Heart right ventricle (tissue), 16 donors: Measurements from ENCODE around the gene TMEM115. TPM values are rescaled to one million over a fixed set of nuclear protein-coding genes. Genes with fewer than 3 reads are reported as not detected.

ENCODE experiments used
- ATAC-seq, 8 donors: fragments of 200-7000 bp; cut with Tn5 transposase; one replicate each; pipeline ENCODE4 v1.9.1; 2020; ENCODE audit warnings: mild to moderate bottlenecking in 8 of 8, moderate library complexity in 8 of 8, moderate number of reproducible peaks in 1 of 8
- DNase-seq, 2 donors: peaks; one replicate each; pipeline ENCODE4 v3.0.0-alpha.2; 2020
- H3K27ac ChIP-seq, 10 donors: fragments of 200-600 bp; sonication (generic) in 2 of 10; one replicate each; pipeline versions ENCODE4 v1.5.0 to v1.8.0; 2020 to 2022; ENCODE audit warnings: mild to moderate bottlenecking in 3 of 10
- H3K27me3 ChIP-seq, 7 donors: fragments of 200-600 bp; one replicate each; pipeline ENCODE4 v1.8.0; 2021 to 2022; ENCODE audit warnings: mild to moderate bottlenecking in 2 of 7
- H3K36me3 ChIP-seq, 9 donors: fragments of 200-600 bp; sonication (generic) in 1 of 9; one replicate each; pipeline versions ENCODE4 v1.5.0 to v1.8.0; 2020 to 2022; ENCODE audit warnings: mild to moderate bottlenecking in 2 of 9
- H3K4me1 ChIP-seq, 9 donors: fragments of 200-600 bp; sonication (generic) in 1 of 9; one replicate each; pipeline versions ENCODE4 v1.5.0 to v1.8.0; 2020 to 2022; ENCODE audit warnings: mild to moderate bottlenecking in 4 of 9
- H3K4me3 ChIP-seq, 10 donors: fragments of 200-600 bp; sonication (generic) in 2 of 10; one replicate each; pipeline versions ENCODE4 v1.5.0 to v1.8.0; 2020 to 2022; ENCODE audit warnings: mild to moderate bottlenecking in 7 of 10, moderate library complexity in 2 of 10
- H3K9me3 ChIP-seq, 11 donors: fragments of 200-600 bp in 10 of 11; sonication (generic) in 2 of 11; one replicate each; pipeline versions ENCODE4 v1.5.0 to v1.8.0; 2013 to 2022; ENCODE audit warnings: mild to moderate bottlenecking in 2 of 11, control low read depth in 1 of 11, moderate library complexity in 1 of 11
- WGBS, 2 donors: extraction: QIAGEN DNeasy Blood & Tissue Kit; methylation state at CpG; one replicate each; pipeline ENCODE4 v1.1.7; 2013; ENCODE audit warnings: inconsistent platforms in 1 of 2; 5-methylcytosine and 5-hydroxymethylcytosine counted together
- intact Hi-C, 10 donors: fragments of 100-400 bp; cut with DNase I; formaldehyde crosslinking; loops; one replicate each; pipeline versions ENCODE4 v1.11.1 to v1.14.2; 2022
- polyA plus RNA-seq, 2 donors: library from polyadenylated mRNA; stranded (reverse); fragments of 200-250 nt; gene quantifications; one replicate each; pipeline ENCODE4 v1.2.3, GENCODE V29; 2013
- total RNA-seq, 10 donors: library from RNA; stranded (reverse); fragmentation: NEBNext Ultra II Directional in 3 of 10; extraction: Animal tissue kit (Norgen Biotek cat#: 25700) in 3 of 10; gene quantifications; one replicate each; pipeline versions ENCODE4 v1.2.1 to v1.2.4, GENCODE V29; 2021 to 2023
- TF ChIP-seq, protein P1 (sequence below), 9 donors: fragments of 200-600 bp; sonication (generic) in 2 of 9; IDR thresholded peaks; one replicate each; pipeline versions ENCODE4 v1.5.0 to v1.8.0; 2021 to 2022; ENCODE audit warnings: antibody characterized with exemption in 9 of 9, mild to moderate bottlenecking in 5 of 9, moderate library complexity in 1 of 9
- donor health status: Arrhythmogenic right ventricular cardiomyopathy.
- donor health status: ischemic (EF 13 %, LVEDD 7.1; RV severe dilation, severe dysfunction).
- donor health status: healthy with polysubstance abuse.
- donor health status: DM: no; HTN: yes; CAD: no.
- donor health status: DM: no; HTN: no; CAD: no.
- donor health status: ischemic (EF 25% LVEDD 6.9; RV normal size, moderate dysfunction).
- donor health status: ischemic (EF 25% LVEDD 5.7; RV mildly dilated, moderate dysfunction).
- donor health status: healthy.
- donor health status: DM: yes; HTN: yes; CAD: no.
- donor health status: Ischemic cardiomyopathy.
- donor health status: ischemic (EF 35%, LVEDD 5.7; RV mildly dilated, moderate dysfunction).
- donor health status: nonischemic (EF 11% LVEDD 7.7; RV severe dilation, severe dysfunction).
- donor health status: DM: yes; HTN: yes; CAD: no.
- donor health status: PGD.
- donor health status: ischemic (EF 29% LVEDD 5.4; RV normal size, mild dysfunction).
- donor health status: nonischemic (EF 23%, LVEDD 6.1; RV moderate dilation, normal function).

TMEM115 gene
- total and polyA plus RNA-seq, 12 donors = 18.1 to 47.6 (median 24.2) TPM

DNA sequence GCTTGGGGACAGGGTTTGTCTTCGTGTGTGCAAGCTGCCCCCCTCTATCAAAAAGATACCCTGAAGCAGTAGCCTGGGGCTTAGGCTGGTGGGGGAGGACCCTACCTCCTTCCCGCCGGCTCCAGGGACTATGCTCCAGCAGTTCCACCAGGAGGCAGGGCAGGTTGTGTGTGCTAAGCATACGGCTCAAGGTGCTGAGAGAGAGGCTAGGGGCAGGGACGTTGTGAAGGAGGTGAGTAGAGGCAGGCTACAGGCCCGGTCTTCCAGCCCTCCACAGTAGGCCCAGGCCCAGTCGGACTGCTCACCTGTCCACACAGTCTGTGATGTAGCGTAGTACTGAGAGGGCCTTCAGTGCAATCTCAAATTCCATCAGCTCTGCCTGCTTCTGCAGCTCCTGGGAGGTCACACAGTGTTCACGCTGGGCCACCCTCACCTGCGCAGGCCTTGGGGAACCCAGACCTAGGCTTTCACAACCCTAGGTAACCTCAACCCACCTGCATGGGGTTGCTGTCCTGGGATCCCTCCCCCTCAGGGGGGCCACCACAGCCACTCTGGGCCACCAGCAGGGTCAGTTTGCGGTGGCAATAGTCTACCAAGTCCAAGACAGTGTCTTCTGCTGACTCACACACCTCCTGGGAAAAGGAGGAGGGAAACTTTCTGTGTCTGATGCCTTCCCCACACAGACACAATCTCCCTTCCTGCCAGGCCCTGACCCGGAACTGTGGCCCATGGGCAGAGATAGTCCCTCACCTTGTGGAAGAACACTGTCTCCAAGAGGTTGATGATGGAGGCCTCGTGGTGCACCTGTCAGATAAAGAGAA, 16.3 kb downstream of the TMEM115 start:
- 84 to 86% methylated on average over 13 of the region's 13 CpGs for WGBS, 2 donors
- intact Hi-C loops = loop anchor here in 1 of 10 donors (10.0 kb wide), 1 partner anchor 1092 kb away; no protein-coding TSS in a partner anchor
- no peak for DNase-seq

DNA sequence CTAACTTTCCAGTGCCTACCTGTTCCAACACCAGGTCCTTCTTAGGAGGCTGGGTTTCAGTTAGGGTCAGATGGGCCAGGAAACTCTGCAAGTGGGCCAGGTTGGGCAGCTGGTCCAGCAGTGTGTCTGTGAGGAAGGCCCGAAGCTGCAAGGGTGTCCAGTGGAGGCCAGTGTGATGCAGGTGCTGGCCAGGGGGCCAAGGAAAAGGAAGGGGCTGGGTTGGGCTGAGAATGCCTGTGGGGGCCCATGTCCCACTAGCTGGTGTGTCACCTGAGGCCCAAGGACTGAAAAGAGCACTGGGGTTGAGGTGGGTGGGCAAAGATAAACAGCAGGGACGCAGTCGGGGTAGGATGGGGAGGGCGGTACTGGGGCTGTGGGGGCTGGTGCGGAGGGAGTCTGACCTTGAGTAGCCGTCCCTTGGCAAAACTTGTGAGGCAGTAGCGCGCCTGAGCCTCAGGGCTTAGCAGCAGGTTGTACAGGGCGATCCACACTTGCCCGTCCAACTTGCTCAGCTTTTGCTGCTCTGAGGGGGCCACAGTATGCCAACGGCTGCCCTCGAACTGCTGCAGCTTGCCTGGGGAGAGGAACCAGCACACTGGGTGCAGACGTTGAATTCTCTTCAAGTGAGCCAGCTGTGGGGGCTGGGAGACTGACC, 17.2 kb downstream of the TMEM115 start:
- Histone ChIP-seq H3K4me1 (peaks cover 19 to 68% (median 49%) of the 10 kb centered on the region in 9 donors), H3K27me3 (no peaks in the 10 kb centered on the region), H3K4me3 (peak overlapping the region in 1 of 10 donors; percentile 65), H3K27ac (peak overlapping the region in 1 of 10 donors; percentile 97), H3K36me3 (no peaks in the 10 kb centered on the region), H3K9me3 (no peaks in the 10 kb centered on the region)
- TF ChIP-seq, protein P1, sequence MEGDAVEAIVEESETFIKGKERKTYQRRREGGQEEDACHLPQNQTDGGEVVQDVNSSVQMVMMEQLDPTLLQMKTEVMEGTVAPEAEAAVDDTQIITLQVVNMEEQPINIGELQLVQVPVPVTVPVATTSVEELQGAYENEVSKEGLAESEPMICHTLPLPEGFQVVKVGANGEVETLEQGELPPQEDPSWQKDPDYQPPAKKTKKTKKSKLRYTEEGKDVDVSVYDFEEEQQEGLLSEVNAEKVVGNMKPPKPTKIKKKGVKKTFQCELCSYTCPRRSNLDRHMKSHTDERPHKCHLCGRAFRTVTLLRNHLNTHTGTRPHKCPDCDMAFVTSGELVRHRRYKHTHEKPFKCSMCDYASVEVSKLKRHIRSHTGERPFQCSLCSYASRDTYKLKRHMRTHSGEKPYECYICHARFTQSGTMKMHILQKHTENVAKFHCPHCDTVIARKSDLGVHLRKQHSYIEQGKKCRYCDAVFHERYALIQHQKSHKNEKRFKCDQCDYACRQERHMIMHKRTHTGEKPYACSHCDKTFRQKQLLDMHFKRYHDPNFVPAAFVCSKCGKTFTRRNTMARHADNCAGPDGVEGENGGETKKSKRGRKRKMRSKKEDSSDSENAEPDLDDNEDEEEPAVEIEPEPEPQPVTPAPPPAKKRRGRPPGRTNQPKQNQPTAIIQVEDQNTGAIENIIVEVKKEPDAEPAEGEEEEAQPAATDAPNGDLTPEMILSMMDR (IDR thresholded peaks at IDR 0.05) = no peak
- intact Hi-C loops = loop anchor here in 1 of 10 donors (10.0 kb wide), 1 partner anchor 1093 kb away; no protein-coding TSS in a partner anchor
- DNase-seq (no peak), ATAC-seq (no peak)
- 93% methylated on average over 13 of the region's 13 CpGs for WGBS, 2 donors

More for the DNA sequence above, 16.3 kb downstream of the TMEM115 start:
- H3K27ac ChIP-seq = peak overlapping the region in 1 of 10 donors; percentile 40
- ATAC-seq = no peak
- TF ChIP-seq, protein P1 (IDR thresholded peaks at IDR 0.05) = no peak
- H3K9me3 ChIP-seq = no peaks in the 10 kb centered on the region
- peaks cover 16 to 65% (median 44%) of the 10 kb centered on the region in 9 donors for H3K4me1 ChIP-seq
- H3K4me3 ChIP-seq = no peak overlapping the region
- H3K27me3 ChIP-seq = no peaks in the 10 kb centered on the region
- H3K36me3 ChIP-seq = peaks cover 0 to 7% (median 0%) of the 10 kb centered on the region in 9 donors

DNA sequence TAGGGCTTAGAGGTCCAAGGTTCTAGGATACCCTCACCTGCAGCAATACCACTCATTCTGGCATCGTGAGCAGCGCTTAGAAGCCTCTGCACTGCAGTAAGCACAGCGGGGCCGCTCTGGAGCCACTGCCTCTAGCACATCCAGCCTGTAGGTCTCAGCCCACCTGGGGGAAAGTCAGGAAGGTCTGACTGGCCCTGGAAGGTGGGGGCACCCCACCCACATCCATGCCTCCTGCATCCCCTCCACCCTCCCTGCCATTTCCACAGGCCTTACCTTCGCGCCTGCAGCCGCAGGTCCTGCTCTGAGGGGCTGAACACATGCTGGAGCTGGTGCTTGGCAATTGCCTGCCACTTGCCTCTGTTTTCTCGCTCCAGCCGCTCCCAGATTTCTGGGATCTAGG, 17.8 kb downstream of the TMEM115 start:
- no peaks in the 10 kb centered on the region for H3K9me3 ChIP-seq
- no peaks in the 10 kb centered on the region for H3K27me3 ChIP-seq
- peak overlapping the region in 8 of 10 donors; percentile 47 to 88 (median 64) for H3K4me3 ChIP-seq
- ATAC-seq = no peak
- intact Hi-C loops = loop anchor here in 1 of 10 donors (10.0 kb wide), 1 partner anchor 1093 kb away; no protein-coding TSS in a partner anchor
- H3K27ac ChIP-seq = peak overlapping the region in 8 of 10 donors; percentile 90 to 100 (median 97)
- DNase-seq = no peak
- TF ChIP-seq, protein P1 (IDR thresholded peaks at IDR 0.05) = no peak
- 89 to 96% methylated on average over 9 of the region's 9 CpGs for WGBS, 2 donors
- H3K4me1 ChIP-seq = peaks cover 19 to 63% (median 49%) of the 10 kb centered on the region in 9 donors
- no peaks in the 10 kb centered on the region for H3K36me3 ChIP-seq
